ENCODE measurements around the gene CTPS1.

DNA sequence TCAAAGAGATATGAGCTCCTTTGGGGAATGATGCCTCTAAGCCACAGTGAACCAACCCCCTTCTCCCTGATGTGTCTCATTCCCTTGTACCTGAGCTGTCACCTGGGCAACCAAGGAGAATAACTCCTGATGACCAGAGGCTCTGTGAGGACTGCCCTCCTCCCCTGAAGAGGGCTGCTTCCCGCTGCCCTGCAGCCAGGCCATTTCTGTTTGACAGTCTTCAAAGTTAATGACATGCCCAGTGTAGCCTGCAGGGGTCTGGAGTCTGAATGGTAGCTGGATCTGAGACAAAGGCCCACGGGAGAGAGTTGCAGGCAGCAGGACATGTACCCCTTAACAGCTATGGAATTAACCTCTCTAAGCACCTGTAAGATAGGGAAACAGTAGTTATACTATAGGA lies 45.5 kb downstream of the CTPS1 start:
- TF ChIP-seq, protein P1, sequence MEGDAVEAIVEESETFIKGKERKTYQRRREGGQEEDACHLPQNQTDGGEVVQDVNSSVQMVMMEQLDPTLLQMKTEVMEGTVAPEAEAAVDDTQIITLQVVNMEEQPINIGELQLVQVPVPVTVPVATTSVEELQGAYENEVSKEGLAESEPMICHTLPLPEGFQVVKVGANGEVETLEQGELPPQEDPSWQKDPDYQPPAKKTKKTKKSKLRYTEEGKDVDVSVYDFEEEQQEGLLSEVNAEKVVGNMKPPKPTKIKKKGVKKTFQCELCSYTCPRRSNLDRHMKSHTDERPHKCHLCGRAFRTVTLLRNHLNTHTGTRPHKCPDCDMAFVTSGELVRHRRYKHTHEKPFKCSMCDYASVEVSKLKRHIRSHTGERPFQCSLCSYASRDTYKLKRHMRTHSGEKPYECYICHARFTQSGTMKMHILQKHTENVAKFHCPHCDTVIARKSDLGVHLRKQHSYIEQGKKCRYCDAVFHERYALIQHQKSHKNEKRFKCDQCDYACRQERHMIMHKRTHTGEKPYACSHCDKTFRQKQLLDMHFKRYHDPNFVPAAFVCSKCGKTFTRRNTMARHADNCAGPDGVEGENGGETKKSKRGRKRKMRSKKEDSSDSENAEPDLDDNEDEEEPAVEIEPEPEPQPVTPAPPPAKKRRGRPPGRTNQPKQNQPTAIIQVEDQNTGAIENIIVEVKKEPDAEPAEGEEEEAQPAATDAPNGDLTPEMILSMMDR (IDR thresholded peaks at IDR 0.05) = no peak
- no peak for TF ChIP-seq POLR2A (IDR thresholded peaks at IDR 0.05)

All from Peyer's patch (tissue), 4 donors.